IMR-90 (cell line): Measurements from ENCODE around the gene SPG11. TPM values are rescaled to one million over a fixed set of nuclear protein-coding genes. Genes with fewer than 3 reads are reported as not detected.

Experiments used
- ATAC-seq: fragments of 200-7000 bp; cut with Tn5 transposase; 2 replicates; pipeline ENCODE4 v1.9.1; 2020; ENCODE audit warnings: low read depth, mild to moderate bottlenecking, moderate library complexity
- BruUV-seq: library from RNA; stranded (reverse); fragments of 400-500 nt; replicated peaks from 2 replicates; lab custom pipeline; 2021; lab: Mats Ljungman, UMichigan
- CTCF ChIA-PET: fragments of 300-600 bp; formaldehyde crosslinking; extraction: SDS; loops from one replicate; lab custom pipeline; 2021; ENCODE audit warnings: antibody characterized with exemption; lab: Yijun Ruan, JAX
- POLR2A ChIA-PET: fragments of 300-600 bp; sonication (Branson Sonifier 250); formaldehyde crosslinking; loops from one replicate; lab custom pipeline; 2022; ENCODE audit warnings: antibody characterized with exemption; ENCODE audit not compliant: unreplicated experiment; lab: Charles Lee
- DNase-seq: peaks from one replicate; pipeline ENCODE4 v3.0.0; 2013
- H2AFZ ChIP-seq: replicated peaks from 2 replicates; pipeline ENCODE3; 2013; ENCODE audit warnings: low read length, mild to moderate bottlenecking; ENCODE audit not compliant: poor library complexity
- H2AK5ac ChIP-seq: 2 replicates; pipeline ENCODE4 v1.6.1; 2013; ENCODE audit warnings: low read depth, low read length, inconsistent platforms
- H2AK9ac ChIP-seq: replicated peaks from 2 replicates; pipeline ENCODE3; 2013; ENCODE audit warnings: mild to moderate bottlenecking, low read depth, low read length, moderate library complexity; ENCODE audit not compliant: poor library complexity
- H2BK120ac ChIP-seq: 2 replicates; pipeline ENCODE4 v1.6.1; 2013; ENCODE audit warnings: low read depth, low read length, inconsistent platforms
- H2BK15ac ChIP-seq: 3 replicates; pipeline ENCODE4 v1.6.1; 2013; ENCODE audit warnings: low read depth, low read length, inconsistent platforms
- H2BK20ac ChIP-seq: 2 replicates; pipeline ENCODE4 v1.6.1; 2013; ENCODE audit warnings: low read depth, mild to moderate bottlenecking, inconsistent platforms, low read length, moderate library complexity
- H2BK5ac ChIP-seq: 2 replicates; pipeline ENCODE4 v1.6.1; 2013; ENCODE audit warnings: mild to moderate bottlenecking, low read depth, low read length, inconsistent platforms; ENCODE audit not compliant: poor library complexity, severe bottlenecking
- H3K14ac ChIP-seq: replicated peaks from 2 replicates; pipeline ENCODE4 v1.6.1; 2013; ENCODE audit warnings: low read depth, low read length, inconsistent platforms
- H3K18ac ChIP-seq: 2 replicates; pipeline ENCODE4 v1.6.1; 2013; ENCODE audit warnings: low read depth, low read length, control low read depth
- H3K23ac ChIP-seq: 2 replicates; pipeline ENCODE4 v1.6.1; 2013; ENCODE audit warnings: low read depth, low read length, inconsistent platforms
- H3K27ac ChIP-seq: 2 replicates; pipeline ENCODE4 v1.5.1; 2013; ENCODE audit warnings: mild to moderate bottlenecking, control low read depth, low read length; ENCODE audit not compliant: insufficient read depth
- H3K27me3 ChIP-seq: 2 replicates; pipeline ENCODE4 v1.6.1; 2013; ENCODE audit warnings: low read length; ENCODE audit not compliant: control insufficient read depth, insufficient read depth
- H3K36me3 ChIP-seq: 2 replicates; pipeline ENCODE4 v1.6.1; 2013; ENCODE audit warnings: low read length, mixed read lengths; ENCODE audit not compliant: control insufficient read depth, insufficient read depth
- H3K4ac ChIP-seq: 2 replicates; pipeline ENCODE4 v1.6.1; 2013; ENCODE audit warnings: low read depth, low read length, inconsistent platforms
- H3K4me1 ChIP-seq: 2 replicates; pipeline ENCODE4 v1.6.1; 2013; ENCODE audit warnings: low read length, mixed read lengths; ENCODE audit not compliant: control insufficient read depth, insufficient read depth
- H3K4me2 ChIP-seq: 2 replicates; pipeline ENCODE4 v1.6.1; 2013; ENCODE audit warnings: low read depth, mild to moderate bottlenecking, control low read depth, low read length, moderate library complexity
- H3K4me3 ChIP-seq: 2 replicates; pipeline ENCODE4 v1.5.1; 2013; ENCODE audit warnings: low read depth, mild to moderate bottlenecking, control low read depth, low read length, moderate library complexity; ENCODE audit not compliant: insufficient read depth
- H3K56ac ChIP-seq: 2 replicates; pipeline ENCODE4 v1.6.1; 2013; ENCODE audit warnings: low read length, inconsistent platforms; ENCODE audit not compliant: insufficient read depth; ENCODE audit errors: extremely low read depth
- H3K79me1 ChIP-seq, 2 experiments: 2 replicates each; pipeline ENCODE4 v1.6.1; 2013; ENCODE audit warnings: low read length in 2 of 2, inconsistent platforms in 1 of 2, low read depth in 1 of 2
- H3K9ac ChIP-seq: 2 replicates; pipeline ENCODE4 v1.6.1; 2013; ENCODE audit warnings: low read depth, low read length, control low read depth
- H3K9me1 ChIP-seq: 2 replicates; pipeline ENCODE4 v1.6.1; 2013; ENCODE audit warnings: low read length, inconsistent platforms; ENCODE audit not compliant: insufficient read depth
- H3K9me3 ChIP-seq: 2 replicates; pipeline ENCODE4 v1.6.1; 2013; ENCODE audit warnings: low read length; ENCODE audit not compliant: control insufficient read depth, insufficient read depth
- H4K20me1 ChIP-seq: 2 replicates; pipeline ENCODE4 v1.6.1; 2013; ENCODE audit warnings: low read length, inconsistent platforms; ENCODE audit not compliant: insufficient read depth
- H4K5ac ChIP-seq: 2 replicates; pipeline ENCODE4 v1.6.1; 2013; ENCODE audit warnings: mild to moderate bottlenecking, low read depth, low read length, control low read depth
- H4K8ac ChIP-seq, 2 experiments: 2 replicates each; pipeline ENCODE4 v1.6.1; 2013; ENCODE audit warnings: low read depth in 2 of 2, low read length in 2 of 2, control low read depth in 1 of 2, inconsistent platforms in 1 of 2
- H4K91ac ChIP-seq: 2 replicates; pipeline ENCODE4 v1.6.1; 2013; ENCODE audit warnings: low read depth, low read length, inconsistent platforms; ENCODE audit not compliant: insufficient read depth
- CEBPB ChIP-seq: IDR thresholded peaks from 2 replicates; pipeline ENCODE4 v1.6.1; 2012; ENCODE audit warnings: low read depth, low read length, improper control_type of control experiment
- CHD1 ChIP-seq: IDR thresholded peaks from 2 replicates; pipeline ENCODE4 v1.6.1; 2012; ENCODE audit warnings: low read depth, low read length, improper control_type of control experiment
- ELK1 ChIP-seq: fragments of 150-350 bp; IDR thresholded peaks from 2 replicates; pipeline ENCODE4 v1.6.1; 2016; ENCODE audit warnings: low read depth, mild to moderate bottlenecking, low read length, moderate library complexity, borderline replicate concordance
- FOS ChIP-seq: fragments of 150-350 bp; IDR thresholded peaks from 2 replicates; pipeline ENCODE4 v1.6.1; 2016; ENCODE audit warnings: low read depth, low read length
- MAZ ChIP-seq: IDR thresholded peaks from 2 replicates; pipeline ENCODE4 v1.6.1; 2012; ENCODE audit warnings: low read depth, mild to moderate bottlenecking, low read length, improper control_type of control experiment, moderate library complexity, borderline replicate concordance
- MXI1 ChIP-seq: IDR thresholded peaks from 2 replicates; pipeline ENCODE4 v1.6.1; 2012; ENCODE audit warnings: low read depth, mild to moderate bottlenecking, low read length, moderate library complexity, borderline replicate concordance
- NFE2L2 ChIP-seq: fragments of 150-350 bp; IDR thresholded peaks from 2 replicates; pipeline ENCODE4 v1.6.1; 2016; ENCODE audit warnings: low read depth, mild to moderate bottlenecking, low read length
- RAD21 ChIP-seq: IDR thresholded peaks from 2 replicates; pipeline ENCODE4 v1.6.1; 2012; ENCODE audit warnings: low read length, improper control_type of control experiment
- RFX5 ChIP-seq: IDR thresholded peaks from 2 replicates; pipeline ENCODE4 v1.8.0; 2012; ENCODE audit warnings: low read depth, mild to moderate bottlenecking, low read length, moderate library complexity
- USF2 ChIP-seq: fragments of 150-350 bp; IDR thresholded peaks from 2 replicates; pipeline ENCODE4 v1.6.1; 2017; ENCODE audit warnings: mild to moderate bottlenecking, antibody characterized with exemption, low read length, low read depth
- WGBS, 2 experiments: methylation state at CpG; one replicate each; pipeline versions ENCODE4 v1.1.5 to v1.1.7; 2013; ENCODE audit warnings: missing lambda C conversion rate in 2 of 2; ENCODE audit not compliant: insufficient read length in 1 of 2; ENCODE audit errors: extremely low coverage in 2 of 2; 5-methylcytosine and 5-hydroxymethylcytosine counted together
- dilution Hi-C: fragments of 300-500 bp; cut with HindIII; formaldehyde crosslinking; loops from one replicate; pipeline ENCODE4 v1.14.3; 2018; ENCODE audit warnings: low sequenced_read_pairs; ENCODE audit not compliant: unreplicated experiment
- in situ Hi-C: fragments of 300-500 bp; cut with MboI; formaldehyde crosslinking; loops from 3 replicates; pipeline ENCODE4 v1.14.3; 2019; ENCODE audit warnings: low sequenced_read_pairs, inconsistent platforms, mixed read lengths
- intact Hi-C: fragments of 100-400 bp; cut with micrococcal nuclease; formaldehyde crosslinking; loops from 2 replicates; pipeline ENCODE4 v1.10.0; 2022
- polyA plus RNA-seq, 3 experiments: library from polyadenylated mRNA; depleted of rRNA; stranded (reverse); fragments of >200 nt; gene quantifications; 2 replicates each; pipeline ENCODE4 v1.2.3, GENCODE V29; 2012; ENCODE audit warnings: low replicate concordance in 1 of 3
- total RNA-seq: library from RNA; depleted of rRNA; stranded (reverse); fragments of >200 nt; gene quantifications from 2 replicates; pipeline ENCODE4 v1.2.3, GENCODE V29; 2012
- TF ChIP-seq, protein P1 (sequence below): conservative IDR thresholded peaks from 2 replicates; pipeline ENCODE4 v1.5.1; 2012; ENCODE audit warnings: mild to moderate bottlenecking, low read depth, low read length, improper control_type of control experiment

Gene SPG11
- total and polyA plus RNA-seq, 2 of the 4 experiments (the other 2 are of a cell fraction) = 30.8 to 32.6 TPM

GRCh38 chr15:44529864-44530604, 133.4 kb downstream of the SPG11 start:
- no peak overlapping the region for H3K4ac ChIP-seq
- ChIA-PET POLR2A (interaction anchor here (0.7 kb wide), 1 partner anchor 9 kb away, joined by 5 read pairs; no protein-coding TSS in a partner anchor), CTCF (no interaction called here)
- H3K36me3 ChIP-seq = peaks cover 2% of the 10 kb centered on the region
- no peak overlapping the region for H3K9ac ChIP-seq
- H2BK120ac ChIP-seq = no peak overlapping the region
- intact Hi-C loops (loop anchor here (10.0 kb wide), 1 partner anchor 655 kb away; no protein-coding TSS in a partner anchor), dilution Hi-C loops (no loop called here), in situ Hi-C loops (no loop called here)
- WGBS, 2 experiments = 74% methylated on average over 3 of the region's 10 CpGs; no CpG with 5 or more reads in 1 of the 2 experiments
- no peak overlapping the region for H2BK15ac ChIP-seq
- no peak overlapping the region for H2AFZ ChIP-seq
- H3K18ac ChIP-seq = no peak overlapping the region
- no peak overlapping the region for H4K8ac ChIP-seq
- H2AK5ac ChIP-seq = no peak overlapping the region
- H3K23ac ChIP-seq = no peak overlapping the region
- peaks cover 2% of the 10 kb centered on the region; the same call in 1 of the 2 replicates for H3K9me1 ChIP-seq
- no peaks in the 10 kb centered on the region for H3K27me3 ChIP-seq
- H3K4me3 ChIP-seq = no peak overlapping the region
- H3K79me1 ChIP-seq = peaks cover 7 to 31% of the 10 kb centered on the region in 2 experiments
- no peak overlapping the region for H3K14ac ChIP-seq
- H4K5ac ChIP-seq = no peak overlapping the region
- H2AK9ac ChIP-seq = no peak overlapping the region
- DNase-seq = no peak
- no peaks in the 10 kb centered on the region for H3K4me1 ChIP-seq
- 0 out of 2 replicates have a peak, but pooled peaks cover 1% of the 10 kb centered on the region for H4K20me1 ChIP-seq
- no peak overlapping the region for H2BK20ac ChIP-seq
- no peak overlapping the region for H3K27ac ChIP-seq
- ATAC-seq = no peak
- H3K56ac ChIP-seq = no peak overlapping the region
- TF ChIP-seq FOS (no peak), NFE2L2 (no peak), RAD21 (no peak), CHD1 (no peak), USF2 (no peak), ELK1 (no peak), CEBPB (no peak), MAZ (no peak), RFX5 (no peak), MXI1 (no peak)
- TF ChIP-seq, protein P1, sequence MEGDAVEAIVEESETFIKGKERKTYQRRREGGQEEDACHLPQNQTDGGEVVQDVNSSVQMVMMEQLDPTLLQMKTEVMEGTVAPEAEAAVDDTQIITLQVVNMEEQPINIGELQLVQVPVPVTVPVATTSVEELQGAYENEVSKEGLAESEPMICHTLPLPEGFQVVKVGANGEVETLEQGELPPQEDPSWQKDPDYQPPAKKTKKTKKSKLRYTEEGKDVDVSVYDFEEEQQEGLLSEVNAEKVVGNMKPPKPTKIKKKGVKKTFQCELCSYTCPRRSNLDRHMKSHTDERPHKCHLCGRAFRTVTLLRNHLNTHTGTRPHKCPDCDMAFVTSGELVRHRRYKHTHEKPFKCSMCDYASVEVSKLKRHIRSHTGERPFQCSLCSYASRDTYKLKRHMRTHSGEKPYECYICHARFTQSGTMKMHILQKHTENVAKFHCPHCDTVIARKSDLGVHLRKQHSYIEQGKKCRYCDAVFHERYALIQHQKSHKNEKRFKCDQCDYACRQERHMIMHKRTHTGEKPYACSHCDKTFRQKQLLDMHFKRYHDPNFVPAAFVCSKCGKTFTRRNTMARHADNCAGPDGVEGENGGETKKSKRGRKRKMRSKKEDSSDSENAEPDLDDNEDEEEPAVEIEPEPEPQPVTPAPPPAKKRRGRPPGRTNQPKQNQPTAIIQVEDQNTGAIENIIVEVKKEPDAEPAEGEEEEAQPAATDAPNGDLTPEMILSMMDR = no peak
- H4K91ac ChIP-seq = no peak overlapping the region
- no TSS peak for BruUV-seq
- no peaks in the 10 kb centered on the region for H3K9me3 ChIP-seq
- no peak overlapping the region for H2BK5ac ChIP-seq
- no peak overlapping the region for H3K4me2 ChIP-seq
